H9 (cell line): ENCODE data around the gene SLC22A3. TPM values are rescaled to one million over a fixed set of nuclear protein-coding genes. Genes with fewer than 3 reads are reported as not detected.

Experiments used
- DNase-seq: peaks from one replicate; pipeline ENCODE4 v3.0.0-alpha.2; 2017
- H2AFZ ChIP-seq: one replicate; pipeline ENCODE4 v1.6.1; 2013; ENCODE audit warnings: mild to moderate bottlenecking, low read length, control low read depth, moderate library complexity
- H2AK5ac ChIP-seq: 2 replicates; pipeline ENCODE4 v1.6.1; 2013; ENCODE audit warnings: low read length, control low read depth, mixed read lengths; ENCODE audit not compliant: insufficient read length
- H2BK120ac ChIP-seq: one replicate; pipeline ENCODE4 v1.6.1; 2013; ENCODE audit warnings: low read depth, mild to moderate bottlenecking, low read length, control low read depth, inconsistent platforms; ENCODE audit not compliant: poor library complexity, severe bottlenecking
- H2BK12ac ChIP-seq: 2 replicates; pipeline ENCODE4 v1.6.1; 2013; ENCODE audit warnings: low read length, control low read depth, mixed read lengths, low read depth; ENCODE audit not compliant: insufficient read length
- H2BK15ac ChIP-seq: 2 replicates; pipeline ENCODE4 v1.6.1; 2013; ENCODE audit warnings: low read depth, low read length, control low read depth
- H2BK20ac ChIP-seq: one replicate; pipeline ENCODE4 v1.6.1; 2013; ENCODE audit warnings: low read depth, mild to moderate bottlenecking, low read length, control low read depth, inconsistent platforms; ENCODE audit not compliant: poor library complexity, severe bottlenecking
- H2BK5ac ChIP-seq: 2 replicates; pipeline ENCODE4 v1.6.1; 2013; ENCODE audit warnings: low read length, control low read depth, mixed read lengths; ENCODE audit not compliant: insufficient read length
- H3K14ac ChIP-seq: 2 replicates; pipeline ENCODE4 v1.6.1; 2013; ENCODE audit warnings: low read length, control low read depth; ENCODE audit not compliant: insufficient read depth
- H3K18ac ChIP-seq: 2 replicates; pipeline ENCODE4 v1.6.1; 2013; ENCODE audit warnings: low read depth, mild to moderate bottlenecking, mixed read lengths, low read length, control low read depth; ENCODE audit not compliant: insufficient read length
- H3K23ac ChIP-seq: 2 replicates; pipeline ENCODE4 v1.6.1; 2013; ENCODE audit warnings: low read length, control low read depth, mixed read lengths, low read depth; ENCODE audit not compliant: insufficient read length
- H3K23me2 ChIP-seq: 2 replicates; pipeline ENCODE4 v1.6.1; 2013; ENCODE audit warnings: low read depth, mild to moderate bottlenecking, mixed read lengths, low read length, control low read depth; ENCODE audit not compliant: insufficient read length, poor library complexity, severe bottlenecking
- H3K27ac ChIP-seq: 2 replicates; pipeline ENCODE4 v1.5.1; 2013; ENCODE audit warnings: low read length, control low read depth, mixed read lengths, low read depth; ENCODE audit not compliant: insufficient read length
- H3K27me3 ChIP-seq: 2 replicates; pipeline ENCODE4 v1.6.1; 2013; ENCODE audit warnings: low read length, control low read depth, inconsistent platforms; ENCODE audit not compliant: insufficient read depth
- H3K4ac ChIP-seq: 2 replicates; pipeline ENCODE4 v1.6.1; 2013; ENCODE audit warnings: low read depth, mild to moderate bottlenecking, control low read depth, inconsistent platforms, low read length, moderate library complexity
- H3K4me1 ChIP-seq: 2 replicates; pipeline ENCODE4 v1.6.1; 2013; ENCODE audit warnings: low read length, control low read depth, inconsistent platforms; ENCODE audit not compliant: insufficient read depth
- H3K4me2 ChIP-seq: 2 replicates; pipeline ENCODE4 v1.6.1; 2013; ENCODE audit warnings: low read length, control low read depth, mixed read lengths; ENCODE audit not compliant: insufficient read length, insufficient read depth
- H3K56ac ChIP-seq: 2 replicates; pipeline ENCODE4 v1.6.1; 2013; ENCODE audit warnings: low read depth, mild to moderate bottlenecking, mixed read lengths, low read length, control low read depth; ENCODE audit not compliant: insufficient read length
- H3K79me1 ChIP-seq: 2 replicates; pipeline ENCODE4 v1.6.1; 2013; ENCODE audit warnings: low read depth, mild to moderate bottlenecking, moderate library complexity, low read length, control low read depth, inconsistent platforms; ENCODE audit not compliant: insufficient read depth, poor library complexity, severe bottlenecking
- H3K79me2 ChIP-seq: 2 replicates; pipeline ENCODE4 v1.6.1; 2013; ENCODE audit warnings: low read length, control low read depth, inconsistent platforms; ENCODE audit not compliant: insufficient read depth
- H3K9ac ChIP-seq: 2 replicates; pipeline ENCODE4 v1.6.1; 2013; ENCODE audit warnings: low read length, control low read depth, mixed read lengths; ENCODE audit not compliant: insufficient read length; ENCODE audit errors: extremely low read depth
- H3K9me3 ChIP-seq: one replicate; pipeline ENCODE4 v1.6.1; 2013; ENCODE audit warnings: low read depth, low read length, inconsistent platforms; ENCODE audit not compliant: control insufficient read depth
- H3T11ph ChIP-seq: one replicate; pipeline ENCODE4 v1.6.1; 2013; ENCODE audit warnings: mild to moderate bottlenecking, low read length, control low read depth, inconsistent platforms
- H4K20me1 ChIP-seq: one replicate; pipeline ENCODE4 v1.6.1; 2013; ENCODE audit not compliant: control insufficient read depth, insufficient read length, insufficient read depth
- H4K5ac ChIP-seq: 2 replicates; pipeline ENCODE4 v1.6.1; 2013; ENCODE audit warnings: low read depth, mild to moderate bottlenecking, mixed read lengths, low read length, control low read depth; ENCODE audit not compliant: insufficient read length
- H4K8ac ChIP-seq: replicated peaks from 2 replicates; pipeline ENCODE4 v1.6.1; 2013; ENCODE audit warnings: low read length, control low read depth, mixed read lengths, low read depth; ENCODE audit not compliant: insufficient read length
- H4K91ac ChIP-seq: 2 replicates; pipeline ENCODE4 v1.6.1; 2013; ENCODE audit warnings: low read depth, mild to moderate bottlenecking, moderate library complexity, mixed read lengths, low read length, control low read depth; ENCODE audit not compliant: insufficient read length
- H3K27ac Mint-ChIP-seq, 3 experiments: 2 replicates in 2 of 3; 3 replicates in 1 of 3; pipeline ENCODE4 v1.8.0; 2020 to 2021; ENCODE audit warnings: mixed read lengths in 3 of 3, mild to moderate bottlenecking in 1 of 3, moderate library complexity in 1 of 3
- H3K27me3 Mint-ChIP-seq: 2 replicates; pipeline ENCODE4 v1.8.0; 2021; ENCODE audit warnings: low read depth, mild to moderate bottlenecking, moderate library complexity, mixed read lengths
- H3K36me3 Mint-ChIP-seq, 3 experiments: 2 replicates in 2 of 3; 3 replicates in 1 of 3; pipeline ENCODE4 v1.8.0; 2020 to 2021; ENCODE audit warnings: low read depth in 3 of 3, mixed read lengths in 3 of 3; ENCODE audit not compliant: insufficient read depth in 1 of 3
- H3K4me1 Mint-ChIP-seq, 2 experiments: 2 replicates each; pipeline ENCODE4 v1.8.0; 2020; ENCODE audit warnings: mixed read lengths in 2 of 2
- H3K4me3 Mint-ChIP-seq, 2 experiments: 2 replicates in 1 of 2; 3 replicates in 1 of 2; pipeline ENCODE4 v1.8.0; 2020 to 2021; ENCODE audit warnings: mild to moderate bottlenecking in 2 of 2, mixed read lengths in 2 of 2, moderate library complexity in 1 of 2
- H3K9me3 Mint-ChIP-seq, 2 experiments: 2 replicates in 1 of 2; 3 replicates in 1 of 2; pipeline ENCODE4 v1.8.0; 2020; ENCODE audit warnings: mild to moderate bottlenecking in 2 of 2, mixed read lengths in 2 of 2, moderate library complexity in 1 of 2
- total RNA-seq: library from RNA; stranded (reverse); gene quantifications from 2 replicates; pipeline ENCODE4 v1.2.1, GENCODE V29; 2021
- TF ChIP-seq, protein P1 (sequence below): fragments of 200-600 bp; sonication (generic); conservative IDR thresholded peaks from 3 replicates; pipeline ENCODE4 v1.8.0; 2021; ENCODE audit warnings: antibody characterized with exemption, mild to moderate bottlenecking

SLC22A3 gene
- total RNA-seq, 1 experiment from 2014 or later = 2.7 TPM

DNA sequence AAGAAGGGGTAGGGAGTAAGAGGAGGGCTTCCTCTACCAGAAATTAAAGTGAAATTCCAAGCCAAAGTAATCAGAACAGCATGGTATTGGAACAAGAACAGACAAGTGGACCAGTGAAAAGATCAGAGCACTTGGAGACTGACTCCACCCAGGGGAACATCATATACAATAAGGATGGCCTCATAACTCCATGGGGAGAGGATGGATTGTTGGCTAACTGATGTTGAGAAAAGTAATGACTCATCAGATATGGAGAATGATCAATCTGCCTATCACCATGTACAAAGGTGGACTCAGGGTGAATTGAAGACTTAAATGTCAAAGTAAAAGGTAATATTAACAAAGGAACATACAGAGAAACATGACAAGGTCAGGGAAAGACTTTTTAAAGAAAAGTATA is 12.8 kb downstream of the SLC22A3 start:
- H3K18ac ChIP-seq = no peak overlapping the region
- DNase-seq = no peak
- TF ChIP-seq, protein P1, sequence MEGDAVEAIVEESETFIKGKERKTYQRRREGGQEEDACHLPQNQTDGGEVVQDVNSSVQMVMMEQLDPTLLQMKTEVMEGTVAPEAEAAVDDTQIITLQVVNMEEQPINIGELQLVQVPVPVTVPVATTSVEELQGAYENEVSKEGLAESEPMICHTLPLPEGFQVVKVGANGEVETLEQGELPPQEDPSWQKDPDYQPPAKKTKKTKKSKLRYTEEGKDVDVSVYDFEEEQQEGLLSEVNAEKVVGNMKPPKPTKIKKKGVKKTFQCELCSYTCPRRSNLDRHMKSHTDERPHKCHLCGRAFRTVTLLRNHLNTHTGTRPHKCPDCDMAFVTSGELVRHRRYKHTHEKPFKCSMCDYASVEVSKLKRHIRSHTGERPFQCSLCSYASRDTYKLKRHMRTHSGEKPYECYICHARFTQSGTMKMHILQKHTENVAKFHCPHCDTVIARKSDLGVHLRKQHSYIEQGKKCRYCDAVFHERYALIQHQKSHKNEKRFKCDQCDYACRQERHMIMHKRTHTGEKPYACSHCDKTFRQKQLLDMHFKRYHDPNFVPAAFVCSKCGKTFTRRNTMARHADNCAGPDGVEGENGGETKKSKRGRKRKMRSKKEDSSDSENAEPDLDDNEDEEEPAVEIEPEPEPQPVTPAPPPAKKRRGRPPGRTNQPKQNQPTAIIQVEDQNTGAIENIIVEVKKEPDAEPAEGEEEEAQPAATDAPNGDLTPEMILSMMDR = no peak
- H2BK5ac ChIP-seq = no peak overlapping the region
- no peaks in the 10 kb centered on the region for H3K9me3 ChIP-seq
- no peaks in the 10 kb centered on the region for H3K23me2 ChIP-seq
- no peaks in the 10 kb centered on the region for H3K79me1 ChIP-seq
- H4K8ac ChIP-seq = no peak overlapping the region
- H2AK5ac ChIP-seq = no peak overlapping the region
- H3T11ph ChIP-seq = no peak overlapping the region
- Mint-ChIP-seq H3K27ac (no peak overlapping the region), H3K4me1 (peaks cover 3 to 4% of the 10 kb centered on the region in 2 experiments; a peak in 3 of 4 replicates), H3K27me3 (no peaks in the 10 kb centered on the region), H3K4me3 (no peak overlapping the region), H3K9me3 (no peaks in the 10 kb centered on the region; a peak in 1 of 5 replicates), H3K36me3 (no peaks in the 10 kb centered on the region; a peak in 2 of 7 replicates)
- H3K14ac ChIP-seq = no peak overlapping the region
- H4K91ac ChIP-seq = no peak overlapping the region
- no peak overlapping the region for H3K9ac ChIP-seq
- no peak overlapping the region for H3K56ac ChIP-seq
- H2BK12ac ChIP-seq = no peak overlapping the region
- H2BK120ac ChIP-seq = no peak overlapping the region
- no peaks in the 10 kb centered on the region for H3K4me1 ChIP-seq
- no peaks in the 10 kb centered on the region for H4K20me1 ChIP-seq
- H3K27ac ChIP-seq = no peak overlapping the region
- H3K79me2 ChIP-seq = no peaks in the 10 kb centered on the region
- H3K23ac ChIP-seq = no peak overlapping the region
- H2BK15ac ChIP-seq = no peak overlapping the region
- no peak overlapping the region for H2BK20ac ChIP-seq
- no peak overlapping the region for H3K4me2 ChIP-seq
- no peak overlapping the region for H2AFZ ChIP-seq
- no peaks in the 10 kb centered on the region for H3K27me3 ChIP-seq
- no peak overlapping the region for H3K4ac ChIP-seq
- no peak overlapping the region for H4K5ac ChIP-seq
